Measurements from ENCODE around the gene GRID1.

The GRID1 gene

GRCh38 chr10:86265236-86265894, 101.2 kb downstream of the GRID1 start:
- no peak for TF ChIP-seq CTCF (IDR thresholded peaks at IDR 0.05)
- TF ChIP-seq ZFX (IDR thresholded peaks at IDR 0.05; ENCODE audit: borderline replicate concordance) = no peak
- H3K27ac ChIP-seq = no peak overlapping the region

GRCh38 chr10:86264481-86265231, 101.9 kb downstream of the GRID1 start:
- TF ChIP-seq ZFX (IDR thresholded peaks at IDR 0.05; ENCODE audit: borderline replicate concordance) (no peak), CTCF (IDR thresholded peaks at IDR 0.05) (no peak)
- no peak overlapping the region for H3K27ac ChIP-seq

- H3K27ac ChIP-seq = no peak overlapping the region
- no peak for TF ChIP-seq CTCF (IDR thresholded peaks at IDR 0.05)
Measured at GRCh38 chr10:86263907-86264306, 102.7 kb downstream of the GRID1 start.

- H3K27ac ChIP-seq = no peak overlapping the region
- no peak for TF ChIP-seq CTCF (IDR thresholded peaks at IDR 0.05)
Measured at GRCh38 chr10:86263209-86263608, 103.4 kb downstream of the GRID1 start.

GRCh38 chr10:86262688-86263181, 103.9 kb downstream of the GRID1 start:
- TF ChIP-seq ZFX (IDR thresholded peaks at IDR 0.05; ENCODE audit: borderline replicate concordance) (no peak), CTCF (IDR thresholded peaks at IDR 0.05) (no peak)
- H3K27ac ChIP-seq = no peak overlapping the region

GRCh38 chr10:86261941-86262687, 104.5 kb downstream of the GRID1 start:
- no peak overlapping the region for H3K27ac ChIP-seq
- TF ChIP-seq ZFX (IDR thresholded peaks at IDR 0.05; ENCODE audit: borderline replicate concordance) = no peak
- TF ChIP-seq CTCF (IDR thresholded peaks at IDR 0.05) = peak; percentile 83

Data from 22Rv1 (cell line).